RWPE1 (cell line): ENCODE data around the gene FBXO34.

Experiments used
- CTCF ChIA-PET: fragments of 350-600 bp; sonication (Branson Sonifier 250); formaldehyde crosslinking; extraction: SDS; loops from one replicate; lab custom pipeline; 2021; lab: Yijun Ruan, JAX
- POLR2A ChIA-PET: fragments of 400-600 bp; formaldehyde crosslinking; extraction: SDS; loops from one replicate; lab custom pipeline; 2020; ENCODE audit warnings: antibody characterized with exemption; ENCODE audit not compliant: low non-redundant PET; lab: Yijun Ruan, JAX
- DNase-seq: peaks from one replicate; pipeline ENCODE4 v3.0.0; 2012; ENCODE audit warnings: low spot score
- H3K27ac ChIP-seq: fragments of 450-650 bp; 2 replicates; pipeline ENCODE4 v1.5.1; 2017
- TF ChIP-seq, protein P1 (sequence below): fragments of 450-650 bp; conservative IDR thresholded peaks from 2 replicates; pipeline ENCODE4 v1.5.1; 2017; ENCODE audit warnings: low read depth, mild to moderate bottlenecking

Gene FBXO34

DNA sequence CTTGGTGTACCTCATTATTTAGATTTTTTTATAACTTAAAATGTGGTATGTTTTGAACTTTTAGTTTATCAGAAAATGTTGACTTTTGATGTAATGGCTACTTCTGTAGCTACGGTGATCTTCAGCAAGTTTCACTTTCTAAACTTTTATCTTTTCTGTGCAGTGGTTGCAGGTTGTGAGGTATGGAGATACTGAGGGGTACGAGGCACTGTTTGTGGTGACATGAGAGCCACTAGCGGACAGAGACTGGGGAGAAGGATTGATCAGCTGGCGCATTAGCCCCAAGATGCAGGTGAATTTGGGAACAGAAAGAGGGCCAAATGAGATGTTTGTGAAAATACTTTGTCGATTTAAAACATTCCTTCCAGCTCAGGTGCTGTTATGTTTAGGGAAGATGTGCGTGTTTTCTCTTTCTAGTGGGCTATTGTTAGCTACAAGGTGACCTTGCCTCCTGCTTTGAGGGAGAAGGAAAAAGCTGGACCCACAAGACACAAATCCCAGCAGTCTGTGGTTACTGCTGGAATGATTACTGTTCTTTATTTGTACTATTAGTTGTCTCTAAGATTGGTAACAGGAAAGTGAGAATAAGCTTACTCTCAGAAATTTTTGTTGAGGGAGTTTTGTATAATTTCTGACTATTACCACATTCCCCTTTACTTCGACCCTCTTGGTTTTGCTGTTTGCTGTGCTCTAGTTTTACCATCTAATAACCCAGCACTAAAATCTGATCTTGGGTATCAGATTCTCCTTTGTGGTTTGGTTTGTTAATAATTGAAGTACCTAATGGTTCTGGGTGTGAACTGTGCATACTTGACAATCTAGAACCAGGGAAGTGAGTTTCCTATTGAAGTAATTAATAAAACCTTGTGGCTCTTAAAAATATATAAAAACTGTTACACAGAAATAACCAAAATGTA lies 61.7 kb downstream of the FBXO34 start:
- ChIA-PET POLR2A (no interaction called here), CTCF (interaction anchor here (0.6 kb wide), 2 partner anchors 43 to 1159 kb away, joined by 3 to 6 read pairs; no protein-coding TSS in a partner anchor)
- no peak for DNase-seq

GRCh38 chr14:55333711-55334485 lies 62.7 kb downstream of the FBXO34 start:
- H3K27ac ChIP-seq: no peak overlapping the region
- DNase-seq: no peak
- TF ChIP-seq, protein P1, sequence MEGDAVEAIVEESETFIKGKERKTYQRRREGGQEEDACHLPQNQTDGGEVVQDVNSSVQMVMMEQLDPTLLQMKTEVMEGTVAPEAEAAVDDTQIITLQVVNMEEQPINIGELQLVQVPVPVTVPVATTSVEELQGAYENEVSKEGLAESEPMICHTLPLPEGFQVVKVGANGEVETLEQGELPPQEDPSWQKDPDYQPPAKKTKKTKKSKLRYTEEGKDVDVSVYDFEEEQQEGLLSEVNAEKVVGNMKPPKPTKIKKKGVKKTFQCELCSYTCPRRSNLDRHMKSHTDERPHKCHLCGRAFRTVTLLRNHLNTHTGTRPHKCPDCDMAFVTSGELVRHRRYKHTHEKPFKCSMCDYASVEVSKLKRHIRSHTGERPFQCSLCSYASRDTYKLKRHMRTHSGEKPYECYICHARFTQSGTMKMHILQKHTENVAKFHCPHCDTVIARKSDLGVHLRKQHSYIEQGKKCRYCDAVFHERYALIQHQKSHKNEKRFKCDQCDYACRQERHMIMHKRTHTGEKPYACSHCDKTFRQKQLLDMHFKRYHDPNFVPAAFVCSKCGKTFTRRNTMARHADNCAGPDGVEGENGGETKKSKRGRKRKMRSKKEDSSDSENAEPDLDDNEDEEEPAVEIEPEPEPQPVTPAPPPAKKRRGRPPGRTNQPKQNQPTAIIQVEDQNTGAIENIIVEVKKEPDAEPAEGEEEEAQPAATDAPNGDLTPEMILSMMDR: no peak
- ChIA-PET POLR2A (no interaction called here), CTCF (interaction anchor here (0.6 kb wide), 1 partner anchor 44 kb away, joined by 6 read pairs; no protein-coding TSS in a partner anchor)

More for the DNA sequence above, 61.7 kb downstream of the FBXO34 start:
- TF ChIP-seq, protein P1: no peak
- no peak overlapping the region for H3K27ac ChIP-seq

DNA sequence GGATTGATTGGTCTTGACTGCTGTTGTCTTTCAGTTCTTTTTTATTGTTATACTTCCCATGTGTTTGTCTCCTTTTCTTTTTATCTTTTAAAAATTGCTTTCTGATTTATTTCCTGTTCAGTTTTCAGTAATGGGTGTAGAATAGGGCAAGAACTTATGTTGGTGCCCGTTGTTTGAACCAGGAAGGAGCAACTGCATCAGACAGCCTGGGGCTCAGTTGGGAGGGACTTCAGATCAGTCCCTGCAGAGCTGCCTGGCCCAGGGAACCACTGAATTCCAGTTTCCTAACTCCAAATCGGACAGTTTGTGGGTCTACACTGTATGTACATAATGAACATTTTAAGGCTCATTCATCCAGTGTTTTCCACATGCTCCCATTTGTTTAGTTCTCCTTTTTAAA lies 64.9 kb downstream of the FBXO34 start:
- no peak overlapping the region for H3K27ac ChIP-seq
- TF ChIP-seq, protein P1: no peak
- peak; percentile 34 for DNase-seq
- ChIA-PET POLR2A (no interaction called here), CTCF (interaction anchor here (0.5 to 0.6 kb wide), 2 partner anchors 331 to 645 kb away, joined by 3 to 4 read pairs; no protein-coding TSS in a partner anchor)

DNA sequence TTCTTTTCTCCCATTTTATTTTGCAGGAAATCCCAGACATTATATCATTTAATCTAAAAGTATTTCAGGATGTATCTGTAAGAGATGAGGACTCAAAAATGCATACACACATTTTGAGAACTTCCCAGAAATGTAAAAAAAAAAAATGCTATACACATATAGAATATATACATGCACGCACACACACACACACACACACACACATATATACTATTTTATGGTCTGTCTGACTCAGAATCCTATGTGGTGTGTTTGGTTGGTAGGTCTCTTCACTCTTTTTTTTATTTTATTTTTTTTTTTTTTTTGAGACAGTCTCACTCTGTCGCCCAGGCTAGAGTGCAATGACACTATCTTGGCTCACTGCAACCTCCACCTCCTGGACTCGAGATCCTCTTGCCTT lies 65.5 kb downstream of the FBXO34 start:
- no peak overlapping the region for H3K27ac ChIP-seq
- POLR2A ChIA-PET: no interaction called here
- CTCF ChIA-PET: interaction anchor here (0.5 kb wide), 1 partner anchor 331 kb away, joined by 3 read pairs; no protein-coding TSS in a partner anchor
- TF ChIP-seq, protein P1: no peak
- no peak for DNase-seq

GRCh38 chr14:55339770-55340169 lies 68.5 kb downstream of the FBXO34 start:
- no peak for DNase-seq
- ChIA-PET CTCF (no interaction called here), POLR2A (no interaction called here)
- no peak overlapping the region for H3K27ac ChIP-seq
- TF ChIP-seq, protein P1: no peak

DNA sequence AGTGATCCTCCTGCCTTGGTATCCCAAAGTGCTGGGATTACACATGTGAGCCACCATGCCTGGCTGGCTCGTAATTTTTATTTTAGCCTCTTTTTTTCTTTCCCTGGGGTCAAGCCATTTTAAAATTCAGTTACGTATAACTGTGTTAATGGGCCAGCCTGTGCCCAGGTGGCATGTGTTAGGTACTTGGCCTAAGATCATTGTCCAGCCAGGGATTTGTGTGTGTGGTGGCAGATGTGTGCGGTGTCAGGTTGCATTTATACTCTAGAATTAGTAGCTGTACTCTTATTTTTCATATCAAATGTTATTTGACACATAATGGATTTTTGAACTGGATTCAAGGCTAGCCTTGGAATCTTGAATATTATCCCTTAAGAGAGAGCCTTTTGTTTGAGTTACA lies 69.3 kb downstream of the FBXO34 start:
- no peak for DNase-seq
- ChIA-PET CTCF (no interaction called here), POLR2A (no interaction called here)
- TF ChIP-seq, protein P1: no peak
- H3K27ac ChIP-seq: no peak overlapping the region
